Breast epithelium (tissue), 4 donors: ENCODE measurements around the gene TANGO6. TPM values are rescaled to one million over a fixed set of nuclear protein-coding genes. Genes with fewer than 3 reads are reported as not detected.
A peak's percentile ranks its signal among the peaks of the same experiment; 100 is the strongest.

Source experiments
- DNase-seq, 2 donors: peaks; one replicate each; pipeline ENCODE4 v3.0.0-alpha.2; 2019; ENCODE audit warnings: low spot score in 2 of 2
- H3K27ac ChIP-seq, 2 donors: fragments of 200-600 bp; sonication (generic) in 1 of 2; one replicate each; pipeline ENCODE4 v1.5.1; 2016 to 2019; ENCODE audit warnings: mild to moderate bottlenecking in 1 of 2
- H3K27me3 ChIP-seq, 2 donors: fragments of 200-600 bp; sonication (generic) in 1 of 2; one replicate each; pipeline versions ENCODE4 v1.5.1 to v1.6.0; 2017 to 2019; ENCODE audit warnings: control low read depth in 1 of 2, mild to moderate bottlenecking in 1 of 2
- H3K36me3 ChIP-seq: fragments of 200-600 bp; one replicate; pipeline ENCODE4 v1.5.1; 2019
- H3K4me1 ChIP-seq, 2 donors: fragments of 200-600 bp; sonication (generic); one replicate each; pipeline ENCODE4 v1.5.1; 2016 to 2019; ENCODE audit warnings: control low read depth in 1 of 2
- H3K4me3 ChIP-seq, 3 donors: fragments of 200-600 bp; sonication (generic); 1 replicate in 2 of 3; 2 replicates in 1 of 3; pipeline ENCODE4 v1.5.1; 2016 to 2019; ENCODE audit warnings: mild to moderate bottlenecking in 3 of 3, moderate library complexity in 2 of 3
- H3K9me3 ChIP-seq, 2 donors: fragments of 200-600 bp; sonication (generic) in 1 of 2; one replicate each; pipeline ENCODE4 v1.5.1; 2016 to 2019; ENCODE audit warnings: control low read depth in 1 of 2
- CTCF ChIP-seq, 3 donors: fragments of 450-650 bp; IDR thresholded peaks; one replicate each; pipeline ENCODE4 v1.5.1; 2016 to 2017; ENCODE audit warnings: antibody characterized with exemption in 3 of 3, mild to moderate bottlenecking in 3 of 3, moderate library complexity in 3 of 3
- POLR2A ChIP-seq: fragments of 450-650 bp; IDR thresholded peaks from one replicate; pipeline ENCODE4 v1.6.1; 2016; ENCODE audit warnings: antibody characterized with exemption, mild to moderate bottlenecking, moderate library complexity
- POLR2AphosphoS5 ChIP-seq, 3 donors: sonication (generic); formaldehyde crosslinking; IDR thresholded peaks; one replicate each; pipeline ENCODE4 v1.6.1; 2017; ENCODE audit warnings: antibody characterized with exemption in 3 of 3
- intact Hi-C: fragments of 100-400 bp; cut with DNase I; formaldehyde crosslinking; loops from one replicate; pipeline ENCODE4 v1.15.1; 2023; ENCODE audit warnings: low total_unique reads
- total RNA-seq, 3 donors: library from RNA; depleted of rRNA; stranded (reverse); fragments of >200 nt; gene quantifications; one replicate each; pipeline ENCODE4 v1.1.0, GENCODE V29; 2016

Gene TANGO6
- total RNA-seq, 3 donors from 2014 or later: 13.4 to 26.1 (median 24.6) TPM

- Histone ChIP-seq H3K4me3 (no peak overlapping the region), H3K9me3 (no peaks in the 10 kb centered on the region), H3K27ac (no peak overlapping the region), H3K4me1 (peaks cover 5 to 8% of the 10 kb centered on the region in 2 donors), H3K36me3 (no peaks in the 10 kb centered on the region), H3K27me3 (no peaks in the 10 kb centered on the region)
- TF ChIP-seq POLR2AphosphoS5 (IDR thresholded peaks at IDR 0.05): no peak
- TF ChIP-seq POLR2A: no peak
- no peak for TF ChIP-seq CTCF (IDR thresholded peaks at IDR 0.05)
- DNase-seq: no peak
- intact Hi-C loops: no loop called here
These were observed 284.7 kb downstream of the TANGO6 start for GRCh38 chr16:69127966-69128510.

DNA sequence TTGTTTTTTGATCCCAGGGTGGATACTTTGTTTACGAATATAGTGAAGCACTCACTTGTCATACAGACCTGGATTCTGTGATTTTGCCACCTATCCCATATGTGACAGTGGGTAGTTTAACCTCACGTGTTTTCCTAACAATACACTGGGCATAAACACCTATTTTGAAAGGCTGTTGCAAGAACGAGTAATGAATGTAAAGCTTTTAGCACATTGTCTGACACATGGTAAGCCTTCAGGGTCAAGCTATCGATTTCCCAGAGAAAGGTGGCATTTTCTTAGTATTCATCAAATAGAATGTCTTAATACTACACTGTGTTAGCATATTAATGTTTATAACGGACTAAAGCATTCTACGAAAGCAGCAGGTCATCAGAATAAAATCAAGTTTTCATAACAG, 287.1 kb downstream of the TANGO6 start:
- peak overlapping the region; percentile 94 to 98 for H3K27ac ChIP-seq
- H3K9me3 ChIP-seq: no peaks in the 10 kb centered on the region
- peaks cover 5 to 8% of the 10 kb centered on the region in 2 donors for H3K4me1 ChIP-seq
- H3K27me3 ChIP-seq: no peaks in the 10 kb centered on the region
- intact Hi-C loops: no loop called here
- DNase-seq: no peak
- TF ChIP-seq POLR2AphosphoS5 (IDR thresholded peaks at IDR 0.05): no peak
- TF ChIP-seq POLR2A: no peak
- no peak for TF ChIP-seq CTCF (IDR thresholded peaks at IDR 0.05)
- H3K36me3 ChIP-seq: no peaks in the 10 kb centered on the region
- H3K4me3 ChIP-seq: peak overlapping the region in 1 of 3 donors; percentile 94

GRCh38 chr16:69131167-69131838, 288.0 kb downstream of the TANGO6 start:
- no peak for DNase-seq
- Histone ChIP-seq H3K4me1 (peaks cover 5 to 8% of the 10 kb centered on the region in 2 donors), H3K27me3 (no peaks in the 10 kb centered on the region), H3K9me3 (no peaks in the 10 kb centered on the region), H3K36me3 (no peaks in the 10 kb centered on the region), H3K4me3 (peak overlapping the region; percentile 91 to 94 (median 94)), H3K27ac (peak overlapping the region; percentile 94 to 98)
- TF ChIP-seq POLR2AphosphoS5 (IDR thresholded peaks at IDR 0.05) (no peak), POLR2A (no peak), CTCF (IDR thresholded peaks at IDR 0.05) (no peak)
- intact Hi-C loops: no loop called here

GRCh38 chr16:69131839-69132423, 288.6 kb downstream of the TANGO6 start:
- TF ChIP-seq POLR2AphosphoS5 (IDR thresholded peaks at IDR 0.05): peak in 1 of 3 donors; percentile 5
- no peak for TF ChIP-seq CTCF (IDR thresholded peaks at IDR 0.05)
- Histone ChIP-seq H3K4me3 (peak overlapping the region; percentile 91 to 94 (median 94)), H3K4me1 (peaks cover 5 to 8% of the 10 kb centered on the region in 2 donors), H3K36me3 (no peaks in the 10 kb centered on the region), H3K9me3 (no peaks in the 10 kb centered on the region), H3K27me3 (no peaks in the 10 kb centered on the region), H3K27ac (peak overlapping the region; percentile 94 to 98)
- intact Hi-C loops: no loop called here
- peak; percentile 60 to 77 for DNase-seq
